ENCODE measurements around the gene SULF2.

The SULF2 gene

GRCh38 chr20:47669489-47669888 is 115.8 kb downstream of the SULF2 start:
- Histone ChIP-seq H3K27ac (replicated peaks) (no peak overlapping the region), H3K27me3 (ENCODE audit: insufficient read depth, poor library complexity, severe bottlenecking) (no peaks in the 10 kb centered on the region), H3K4me3 (replicated peaks; ENCODE audit: insufficient read depth, low read length) (no peak overlapping the region)
- TF ChIP-seq POLR2AphosphoS5 (IDR thresholded peaks at IDR 0.05; ENCODE audit: low read depth): no peak
- TF ChIP-seq REST (IDR thresholded peaks at IDR 0.05; ENCODE audit: insufficient replicate concordance, low read depth): no peak
- TF ChIP-seq CTCF (IDR thresholded peaks at IDR 0.05; ENCODE audit: insufficient read depth, low read length): no peak
- no peak for TF ChIP-seq SPI1 (IDR thresholded peaks at IDR 0.05; ENCODE audit: borderline replicate concordance, low read depth)
- DNase-seq (ENCODE audit: low read depth in 1 of 2, low spot score in 1 of 2): no peak

- no peak for TF ChIP-seq CTCF (IDR thresholded peaks at IDR 0.05; ENCODE audit: insufficient read depth, low read length)
- TF ChIP-seq SPI1 (IDR thresholded peaks at IDR 0.05; ENCODE audit: borderline replicate concordance, low read depth): no peak
- no peak for TF ChIP-seq GABPA (IDR thresholded peaks at IDR 0.05; ENCODE audit: low read depth)
- TF ChIP-seq POLR2AphosphoS5 (IDR thresholded peaks at IDR 0.05; ENCODE audit: low read depth): no peak
- no peak for TF ChIP-seq REST (IDR thresholded peaks at IDR 0.05; ENCODE audit: insufficient replicate concordance, low read depth)
- no peaks in the 10 kb centered on the region for H3K27me3 ChIP-seq (ENCODE audit: insufficient read depth, poor library complexity, severe bottlenecking)
- H3K27ac ChIP-seq (replicated peaks): no peak overlapping the region
- no peak for DNase-seq (ENCODE audit: low read depth in 1 of 2, low spot score in 1 of 2)
- no peak overlapping the region for H3K4me3 ChIP-seq (replicated peaks; ENCODE audit: insufficient read depth, low read length)
Observed at GRCh38 chr20:47669152-47669425, 116.2 kb downstream of the SULF2 start.

- Histone ChIP-seq H3K27me3 (ENCODE audit: insufficient read depth, poor library complexity, severe bottlenecking) (no peaks in the 10 kb centered on the region), H3K27ac (replicated peaks) (no peak overlapping the region), H3K4me3 (replicated peaks; ENCODE audit: insufficient read depth, low read length) (no peak overlapping the region)
- TF ChIP-seq SPI1 (IDR thresholded peaks at IDR 0.05; ENCODE audit: borderline replicate concordance, low read depth): no peak
- no peak for TF ChIP-seq POLR2AphosphoS5 (IDR thresholded peaks at IDR 0.05; ENCODE audit: low read depth)
- no peak for TF ChIP-seq GABPA (IDR thresholded peaks at IDR 0.05; ENCODE audit: low read depth)
- no peak for TF ChIP-seq CTCF (IDR thresholded peaks at IDR 0.05; ENCODE audit: insufficient read depth, low read length)
- TF ChIP-seq REST (IDR thresholded peaks at IDR 0.05; ENCODE audit: insufficient replicate concordance, low read depth): no peak
- no peak for DNase-seq (ENCODE audit: low read depth in 1 of 2, low spot score in 1 of 2)
Observed at GRCh38 chr20:47668313-47669151, 116.7 kb downstream of the SULF2 start.
